ENCODE data around the gene ID3. TPM values are rescaled to one million over a fixed set of nuclear protein-coding genes. Genes with fewer than 3 reads are reported as not detected.

The ID3 gene
- total and polyA plus RNA-seq, 2 of the 8 experiments (the other 6 are each of a cell fraction or from before 2014, with no cell fraction given): 240 to 304 TPM

- peak overlapping the region; percentile 81 for H3K56ac ChIP-seq (replicated peaks; ENCODE audit: insufficient read length, low read depth, low read length)
- H3K23me2 ChIP-seq (ENCODE audit: low read depth, low read length): peaks cover 28% of the 10 kb centered on the region
- no peak overlapping the region for H3K23ac ChIP-seq (ENCODE audit: insufficient read length)
- H3K36me3 ChIP-seq (ENCODE audit: control insufficient read depth in 2 of 4, insufficient read depth in 4 of 4, low read length in 3 of 4): peaks cover 0 to 19% (median 0%) of the 10 kb centered on the region in 4 experiments; a peak in 5 of 8 replicates
- peak overlapping the region; percentile 96 for H2BK5ac ChIP-seq (ENCODE audit: low read depth, low read length)
- peaks cover 0 to 6% (median 1%) of the 10 kb centered on the region in 4 experiments; a peak in 3 of 7 replicates for H3K27me3 ChIP-seq (replicated peaks in 1 of 4; ENCODE audit: control insufficient read depth in 3 of 4, extremely low read depth in 1 of 4, insufficient read depth in 3 of 4, low read length in 3 of 4)
- POLR2A ChIA-PET (ENCODE audit: partially characterized antibody): interaction anchor here (0.6 to 20.4 kb wide), 25 partner anchors 9 to 244 kb away, joined by 3 to 547 read pairs (median 5); partner anchors contain the start of genes ASAP3, E2F2, ELOA and RPL11
- 4% methylated on average over 15 of the region's 15 CpGs; no CpG with 5 or more reads in 1 of the 2 experiments for WGBS, 2 experiments (ENCODE audit: extremely low coverage in 1 of 2, insufficient coverage in 1 of 2, insufficient read length in 1 of 2, insufficient replicate concordance in 2 of 2, low coverage in 1 of 2, low lambda C conversion rate in 2 of 2, missing lambda C conversion rate in 1 of 2)
- H3K9me3 ChIP-seq (ENCODE audit: insufficient read depth in 2 of 2, low read depth in 1 of 2, low read length in 1 of 2): no peaks in the 10 kb centered on the region
- H4K8ac ChIP-seq (ENCODE audit: extremely low read depth, insufficient read depth, low read length): peak overlapping the region; percentile 72; the same call in 1 of the 2 replicates
- H3K27ac ChIP-seq (ENCODE audit: low read depth, low read length): peak overlapping the region; percentile 53; the same call in 1 of the 2 replicates
- H3K9ac ChIP-seq (replicated peaks in 1 of 4; ENCODE audit: extremely low read depth in 1 of 4, low read depth in 3 of 4, low read length in 3 of 4): peak overlapping the region; percentile 43 to 67 (median 60)
- no peaks in the 10 kb centered on the region; the same call in 1 of the 2 replicates for H3K79me1 ChIP-seq (ENCODE audit: low read depth, low read length)
- peak overlapping the region; percentile 95 for H2BK12ac ChIP-seq (ENCODE audit: low read depth, low read length)
- peak overlapping the region; percentile 30 for H2BK120ac ChIP-seq (replicated peaks; ENCODE audit: low read depth, low read length)
- no peak overlapping the region; the same call in 1 of the 2 replicates for H2BK15ac ChIP-seq (ENCODE audit: low read length)
- H3K4ac ChIP-seq (replicated peaks; ENCODE audit: insufficient read length, low read depth, low read length): peak overlapping the region; percentile 88
- H3K4me1 ChIP-seq (replicated peaks in 1 of 4; ENCODE audit: control insufficient read depth in 3 of 4, insufficient read depth in 4 of 4, low read length in 3 of 4): peaks cover 22 to 38% (median 25%) of the 10 kb centered on the region in 4 experiments
- H3K14ac ChIP-seq (ENCODE audit: insufficient read length): no peak overlapping the region
- peak overlapping the region; percentile 87 for H4K91ac ChIP-seq (replicated peaks; ENCODE audit: insufficient read length, low read length)
- H2AK5ac ChIP-seq (ENCODE audit: low read depth, low read length): peak overlapping the region; percentile 99
- peak overlapping the region; percentile 87 to 98 for H3K4me2 ChIP-seq (ENCODE audit: insufficient read depth in 1 of 2, low read depth in 2 of 2, low read length in 2 of 2)
- no peak overlapping the region for H2AFZ ChIP-seq (ENCODE audit: low read length)
- H2BK20ac ChIP-seq (ENCODE audit: low read length): peak overlapping the region; percentile 87; the same call in 1 of the 2 replicates
- H3K79me2 ChIP-seq (ENCODE audit: control insufficient read depth in 1 of 2, insufficient read depth in 2 of 2, low read length in 2 of 2): peaks cover 4 to 20% of the 10 kb centered on the region in 2 experiments
- CTCF ChIA-PET (ENCODE audit: partially characterized antibody): interaction anchor here (0.6 to 21.9 kb wide), 22 partner anchors 7 to 256 kb away, joined by 3 to 706 read pairs (median 5); partner anchors contain the start of gene ASAP3
- no peak for FAIRE-seq
- H3K18ac ChIP-seq (ENCODE audit: extremely low read depth, low read length): peak overlapping the region; percentile 97
- peak overlapping the region; percentile 59 for H4K5ac ChIP-seq (ENCODE audit: insufficient read length, low read depth, low read length)
- peaks cover 5 to 13% of the 10 kb centered on the region in 2 experiments for H4K20me1 ChIP-seq (replicated peaks in 1 of 2; ENCODE audit: control insufficient read depth in 1 of 2, insufficient read depth in 2 of 2, low read length in 2 of 2)
- peak overlapping the region; percentile 7 to 93 (median 46); a peak in 7 of 8 replicates for H3K4me3 ChIP-seq (ENCODE audit: extremely low read depth in 1 of 4, insufficient read depth in 2 of 4, low read depth in 3 of 4, low read length in 4 of 4)
- no peak for DNase-seq (ENCODE audit: low read depth in 1 of 2, low spot score in 2 of 2)
- TF ChIP-seq SIRT6 (IDR thresholded peaks at IDR 0.05; ENCODE audit: low read length) (peak; percentile 54), CEBPB (IDR thresholded peaks at IDR 0.05; ENCODE audit: low read depth, low read length) (no peak), SIX5 (IDR thresholded peaks at IDR 0.05; ENCODE audit: low read depth, low read length) (no peak), KDM4A (IDR thresholded peaks at IDR 0.05; ENCODE audit: low read depth, low read length, severe bottlenecking) (peak; percentile 9), BRCA1 (IDR thresholded peaks at IDR 0.05; ENCODE audit: low read depth, low read length) (no peak), CHD2 (IDR thresholded peaks at IDR 0.05; ENCODE audit: low read length) (no peak), JUN (IDR thresholded peaks at IDR 0.05; ENCODE audit: low read depth, low read length) (no peak), FOSL1 (IDR thresholded peaks at IDR 0.05; ENCODE audit: insufficient read depth, low read depth, low read length) (no peak), EZH2 (IDR thresholded peaks at IDR 0.05; ENCODE audit: low read depth, low read length, severe bottlenecking) (no peak), CHD1 (IDR thresholded peaks at IDR 0.05; ENCODE audit: low read depth, low read length) (no peak), CBX5 (IDR thresholded peaks at IDR 0.05; ENCODE audit: low read depth, low read length) (no peak), SAP30 (IDR thresholded peaks at IDR 0.05; ENCODE audit: insufficient read depth, insufficient replicate concordance, low read length) (peak; percentile 82)
Observed at GRCh38 chr1:23555270-23555985, 3.9 kb downstream of the ID3 start.

All from H1 (cell line).